Fibroblast of lung (primary cell): Measurements from ENCODE around the gene TBC1D14. TPM values are rescaled to one million over a fixed set of nuclear protein-coding genes. Genes with fewer than 3 reads are reported as not detected.

ENCODE experiments used
- DNase-seq, 2 donors: peaks; one replicate each; pipeline versions ENCODE4 v3.0.0 to v3.0.0-alpha.2; 2010; ENCODE audit warnings: low read depth in 2 of 2
- H2AFZ ChIP-seq: 2 replicates; pipeline ENCODE4 v1.5.1; 2012; ENCODE audit warnings: low read length, control low read depth, inconsistent platforms
- H3K27ac ChIP-seq: 2 replicates; pipeline ENCODE4 v1.5.1; 2011; ENCODE audit warnings: low read length, control low read depth; ENCODE audit not compliant: insufficient read depth
- H3K27me3 ChIP-seq: 2 replicates; pipeline ENCODE4 v1.5.1; 2011; ENCODE audit warnings: mild to moderate bottlenecking, low read length; ENCODE audit not compliant: control insufficient read depth, insufficient read depth
- H3K36me3 ChIP-seq: 2 replicates; pipeline ENCODE4 v1.5.1; 2011; ENCODE audit warnings: low read length; ENCODE audit not compliant: control insufficient read depth, insufficient read depth
- H3K4me1 ChIP-seq: 2 replicates; pipeline ENCODE4 v1.5.1; 2011; ENCODE audit warnings: low read length; ENCODE audit not compliant: control insufficient read depth, insufficient read depth; ENCODE audit errors: extremely low read depth
- H3K4me2 ChIP-seq: 2 replicates; pipeline ENCODE4 v1.5.1; 2011; ENCODE audit warnings: low read length, control low read depth; ENCODE audit not compliant: insufficient read depth; ENCODE audit errors: extremely low read depth
- H3K4me3 ChIP-seq, 4 experiments: fragments of 200-600 bp in 1 of 4; sonication (generic) in 1 of 4; replicated peaks in 1 of 4; 2 replicates each; pipeline ENCODE4 v1.5.1; 2011 to 2016; ENCODE audit warnings: low read length in 4 of 4, low read depth in 3 of 4, mild to moderate bottlenecking in 3 of 4, control low read depth in 2 of 4, inconsistent platforms in 1 of 4, mixed read lengths in 1 of 4; ENCODE audit not compliant: insufficient read depth in 1 of 4; ENCODE audit errors: control extremely low read depth in 1 of 4
- H3K79me2 ChIP-seq: 2 replicates; pipeline ENCODE4 v1.5.1; 2012; ENCODE audit warnings: mild to moderate bottlenecking, low read length, inconsistent platforms; ENCODE audit not compliant: control insufficient read depth, insufficient read depth
- H3K9ac ChIP-seq: 2 replicates; pipeline ENCODE4 v1.5.1; 2011; ENCODE audit warnings: mild to moderate bottlenecking, low read length, control low read depth; ENCODE audit not compliant: insufficient read depth
- H3K9me3 ChIP-seq: 2 replicates; pipeline ENCODE4 v1.5.1; 2012; ENCODE audit warnings: low read depth, low read length; ENCODE audit not compliant: control insufficient read depth, insufficient read depth
- H4K20me1 ChIP-seq: 2 replicates; pipeline ENCODE4 v1.5.1; 2011; ENCODE audit warnings: low read length; ENCODE audit not compliant: control insufficient read depth, insufficient read depth; ENCODE audit errors: extremely low read depth
- EZH2 ChIP-seq: IDR thresholded peaks from 2 replicates; pipeline ENCODE4 v1.5.1; 2012; ENCODE audit warnings: low read length, control low read depth, mild to moderate bottlenecking; ENCODE audit errors: missing control alignments
- polyA plus RNA-seq, 2 donors: library from polyadenylated mRNA; depleted of rRNA in 1 of 2; stranded (reverse) in 1 of 2; unstranded in 1 of 2; fragments of >200 nt; gene quantifications; 2 replicates each; pipeline ENCODE4 v1.2.1, GENCODE V29; 2011 to 2012; ENCODE audit warnings: missing spikeins in 1 of 2
- total RNA-seq: library from RNA; depleted of rRNA; stranded (reverse); fragments of >200 nt; gene quantifications from 2 replicates; pipeline ENCODE4 v1.2.1, GENCODE V29; 2014
- TF ChIP-seq, protein P1 (sequence below), 2 donors: IDR thresholded peaks in 1 of 2; conservative IDR thresholded peaks in 1 of 2; 1 replicate in 1 of 2; 2 replicates in 1 of 2; pipeline ENCODE4 v1.5.1; 2011 to 2012; ENCODE audit warnings: low read length in 2 of 2, control low read depth in 1 of 2, inconsistent platforms in 1 of 2, low read depth in 1 of 2, mild to moderate bottlenecking in 1 of 2

Gene TBC1D14
- total and polyA plus RNA-seq, 2 donors (not counting 1 experiment from before 2014, with no cell fraction given) = 26.9 to 37.7 TPM

DNA sequence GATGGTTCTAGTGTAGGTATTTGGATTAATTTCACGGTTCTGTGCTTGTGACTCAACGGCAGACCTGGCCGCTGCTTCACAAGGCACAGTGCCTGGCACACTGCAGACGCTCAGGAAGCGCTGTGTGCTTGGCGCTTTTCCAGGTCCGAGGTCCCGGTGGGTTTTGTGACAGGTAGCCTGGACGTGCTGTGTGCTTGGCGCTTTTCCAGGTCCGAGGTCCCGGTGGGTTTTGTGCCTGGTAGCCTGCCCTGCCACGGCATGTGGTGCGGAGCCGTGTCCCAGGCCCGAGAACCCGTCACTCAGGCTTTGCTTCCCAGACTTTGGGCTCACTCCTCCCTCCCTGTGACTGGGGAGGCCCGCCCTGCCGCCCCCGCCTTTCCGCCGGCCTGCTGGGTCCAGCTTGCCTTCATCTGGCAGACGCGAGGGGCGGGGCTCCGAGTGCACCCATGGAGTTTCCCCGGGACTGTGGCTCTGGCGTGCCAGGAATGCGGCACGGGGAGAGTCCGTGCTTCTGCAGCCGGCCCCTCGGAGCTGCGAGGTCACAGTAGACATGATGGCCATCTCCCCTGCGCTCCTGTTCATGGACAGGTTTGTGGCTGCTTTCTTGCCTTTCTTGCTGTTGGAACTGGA lies 44.2 kb downstream of the TBC1D14 start:
- peak; percentile 66 to 81 for DNase-seq
- peak overlapping the region; percentile 58 for H3K4me2 ChIP-seq
- H3K27ac ChIP-seq = no peak overlapping the region
- H3K36me3 ChIP-seq = no peaks in the 10 kb centered on the region
- H2AFZ ChIP-seq = peak overlapping the region; percentile 48
- no peaks in the 10 kb centered on the region for H3K79me2 ChIP-seq
- TF ChIP-seq, protein P1, sequence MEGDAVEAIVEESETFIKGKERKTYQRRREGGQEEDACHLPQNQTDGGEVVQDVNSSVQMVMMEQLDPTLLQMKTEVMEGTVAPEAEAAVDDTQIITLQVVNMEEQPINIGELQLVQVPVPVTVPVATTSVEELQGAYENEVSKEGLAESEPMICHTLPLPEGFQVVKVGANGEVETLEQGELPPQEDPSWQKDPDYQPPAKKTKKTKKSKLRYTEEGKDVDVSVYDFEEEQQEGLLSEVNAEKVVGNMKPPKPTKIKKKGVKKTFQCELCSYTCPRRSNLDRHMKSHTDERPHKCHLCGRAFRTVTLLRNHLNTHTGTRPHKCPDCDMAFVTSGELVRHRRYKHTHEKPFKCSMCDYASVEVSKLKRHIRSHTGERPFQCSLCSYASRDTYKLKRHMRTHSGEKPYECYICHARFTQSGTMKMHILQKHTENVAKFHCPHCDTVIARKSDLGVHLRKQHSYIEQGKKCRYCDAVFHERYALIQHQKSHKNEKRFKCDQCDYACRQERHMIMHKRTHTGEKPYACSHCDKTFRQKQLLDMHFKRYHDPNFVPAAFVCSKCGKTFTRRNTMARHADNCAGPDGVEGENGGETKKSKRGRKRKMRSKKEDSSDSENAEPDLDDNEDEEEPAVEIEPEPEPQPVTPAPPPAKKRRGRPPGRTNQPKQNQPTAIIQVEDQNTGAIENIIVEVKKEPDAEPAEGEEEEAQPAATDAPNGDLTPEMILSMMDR (conservative IDR thresholded peaks at IDR 0.05 in 1 of 2, IDR thresholded peaks at IDR 0.05 in 1 of 2; ENCODE audit: low read depth in 1 of 2, low read length in 2 of 2) = no peak
- no peak for TF ChIP-seq EZH2
- H3K4me3 ChIP-seq = peak overlapping the region in 2 of 4 experiments; percentile 22 to 47
- H3K27me3 ChIP-seq = no peaks in the 10 kb centered on the region
- no peaks in the 10 kb centered on the region for H3K9me3 ChIP-seq
- H4K20me1 ChIP-seq = no peaks in the 10 kb centered on the region
- peaks cover 3% of the 10 kb centered on the region for H3K4me1 ChIP-seq
- H3K9ac ChIP-seq = no peak overlapping the region

DNA sequence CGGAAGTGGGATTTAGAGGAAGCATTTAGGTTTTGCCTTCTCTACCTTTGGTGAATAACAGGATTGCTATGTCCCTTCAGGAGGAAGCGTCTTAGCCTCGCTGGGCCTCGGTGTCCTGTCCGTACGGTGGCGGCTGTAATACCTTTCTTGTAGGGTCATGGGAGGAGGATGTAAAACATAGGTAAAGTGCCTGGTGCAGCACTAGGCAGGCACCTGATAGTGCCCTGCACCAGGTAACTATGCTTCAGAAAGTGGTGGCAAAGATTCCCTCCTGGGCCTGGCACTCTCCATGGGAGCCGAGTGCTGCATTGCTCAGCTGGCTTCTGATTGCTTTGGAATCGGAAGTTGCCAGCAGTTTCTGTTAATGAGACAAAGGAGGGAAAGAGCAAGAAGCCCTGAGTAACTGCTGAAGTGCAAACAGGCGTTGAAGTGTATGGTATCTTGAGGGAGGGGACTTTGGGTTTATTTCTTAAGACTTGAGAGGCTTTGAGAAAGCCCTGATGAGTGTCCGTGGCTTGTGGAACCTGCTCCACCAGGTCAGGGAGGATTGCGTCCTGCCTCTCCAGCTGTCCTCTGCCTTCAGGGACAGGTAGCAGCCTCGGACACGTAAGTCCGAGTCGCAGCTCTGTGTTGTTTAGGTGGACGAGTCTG lies 45.8 kb downstream of the TBC1D14 start:
- TF ChIP-seq, protein P1 (conservative IDR thresholded peaks at IDR 0.05 in 1 of 2, IDR thresholded peaks at IDR 0.05 in 1 of 2; ENCODE audit: low read depth in 1 of 2, low read length in 2 of 2) = no peak
- no peak for TF ChIP-seq EZH2
- no peak overlapping the region for H3K4me3 ChIP-seq
- no peak overlapping the region for H3K9ac ChIP-seq
- no peak overlapping the region for H3K27ac ChIP-seq
- no peaks in the 10 kb centered on the region for H3K27me3 ChIP-seq
- H3K79me2 ChIP-seq = no peaks in the 10 kb centered on the region
- no peak for DNase-seq
- no peaks in the 10 kb centered on the region for H3K36me3 ChIP-seq
- no peak overlapping the region for H2AFZ ChIP-seq
- H3K9me3 ChIP-seq = no peaks in the 10 kb centered on the region
- H4K20me1 ChIP-seq = no peaks in the 10 kb centered on the region
- H3K4me2 ChIP-seq = no peak overlapping the region
- peaks cover 3% of the 10 kb centered on the region for H3K4me1 ChIP-seq

DNA sequence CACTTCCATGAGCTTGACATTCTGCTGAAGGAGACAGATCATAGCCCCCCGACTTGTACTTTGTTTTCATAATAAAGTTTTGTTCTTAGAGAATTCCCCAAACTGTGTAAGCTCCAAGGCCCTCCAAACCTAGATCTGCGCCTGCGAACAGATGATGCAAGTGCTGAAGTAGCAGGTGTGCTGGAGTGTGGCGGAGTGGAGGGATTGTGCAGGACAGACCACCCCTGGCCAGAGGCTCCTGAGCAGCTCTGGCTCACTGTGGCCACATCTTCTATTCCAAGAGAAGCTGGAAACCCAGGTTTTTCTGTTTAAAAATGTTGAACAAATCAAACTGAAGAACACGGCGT lies 46.4 kb downstream of the TBC1D14 start:
- Histone ChIP-seq H2AFZ (no peak overlapping the region), H3K4me1 (peaks cover 3% of the 10 kb centered on the region), H3K27me3 (no peaks in the 10 kb centered on the region), H3K27ac (no peak overlapping the region), H3K36me3 (no peaks in the 10 kb centered on the region), H3K79me2 (no peaks in the 10 kb centered on the region), H3K4me2 (no peak overlapping the region), H3K4me3 (no peak overlapping the region), H3K9me3 (no peaks in the 10 kb centered on the region), H3K9ac (no peak overlapping the region), H4K20me1 (no peaks in the 10 kb centered on the region)
- DNase-seq = no peak
- TF ChIP-seq EZH2 = no peak
